ENCODE data around the gene IGSF5.

The IGSF5 gene

GRCh38 chr21:39703578-39703977 is 41.4 kb upstream of the IGSF5 start:
- H3K9ac ChIP-seq (ENCODE audit: low read length), result no peak overlapping the region
- no peak overlapping the region for H3K4me3 ChIP-seq (ENCODE audit: low read depth, low read length)
- no peak overlapping the region for H3K4ac ChIP-seq (ENCODE audit: low read depth, low read length)
- no peak overlapping the region for H2BK12ac ChIP-seq (ENCODE audit: low read length)
- H3K79me1 ChIP-seq (ENCODE audit: low read length), result no peaks in the 10 kb centered on the region
- no peak overlapping the region for H2BK120ac ChIP-seq (ENCODE audit: insufficient read depth, low read length, poor library complexity)
- no peak overlapping the region for H2AK5ac ChIP-seq (ENCODE audit: low read length)
- H3K18ac ChIP-seq (ENCODE audit: low read length), result no peak overlapping the region
- no peaks in the 10 kb centered on the region for H3K27me3 ChIP-seq (ENCODE audit: insufficient read depth, low read length)
- no peaks in the 10 kb centered on the region for H3K79me2 ChIP-seq (ENCODE audit: control insufficient read depth, insufficient read depth, low read length, poor library complexity)
- no peak overlapping the region for H4K8ac ChIP-seq (ENCODE audit: low read depth, low read length)
- H3K23ac ChIP-seq (ENCODE audit: low read length), result no peak overlapping the region
- no peak overlapping the region for H3K27ac ChIP-seq (ENCODE audit: low read depth, low read length)
- no peak overlapping the region for H2BK5ac ChIP-seq (ENCODE audit: low read depth, low read length, poor library complexity)
- WGBS (ENCODE audit: extremely low coverage, insufficient coverage, insufficient read length), result no CpG with 5 or more reads among the region's 1 CpG
- no peak for DNase-seq
- H3K36me3 ChIP-seq (ENCODE audit: control insufficient read depth in 1 of 2, insufficient read depth in 2 of 2, low read length in 2 of 2), result no peaks in the 10 kb centered on the region
- no peak overlapping the region for H3K4me2 ChIP-seq (ENCODE audit: low read length)
- no peak overlapping the region for H3K14ac ChIP-seq (ENCODE audit: low read length)
- peaks cover 0 to 2% of the 10 kb centered on the region in 2 experiments for H3K4me1 ChIP-seq (ENCODE audit: control insufficient read depth in 1 of 2, insufficient read depth in 2 of 2, low read length in 2 of 2)
- no peak overlapping the region for H2AFZ ChIP-seq (ENCODE audit: insufficient read depth, low read length, poor library complexity)
- H4K91ac ChIP-seq (ENCODE audit: low read depth, low read length), result no peak overlapping the region
- peaks cover 5% of the 10 kb centered on the region for H3K9me3 ChIP-seq (ENCODE audit: insufficient read depth, low read depth, low read length)
- no peak overlapping the region for H4K12ac ChIP-seq (ENCODE audit: low read depth, low read length)

GRCh38 chr21:39705849-39706248 is 39.1 kb upstream of the IGSF5 start:
- H4K91ac ChIP-seq (ENCODE audit: low read depth, low read length), result no peak overlapping the region
- H3K27ac ChIP-seq (ENCODE audit: low read depth, low read length), result no peak overlapping the region
- H3K4me3 ChIP-seq (ENCODE audit: low read depth, low read length), result no peak overlapping the region
- no peaks in the 10 kb centered on the region for H3K79me1 ChIP-seq (ENCODE audit: low read length)
- no peak for DNase-seq
- no peaks in the 10 kb centered on the region for H3K4me1 ChIP-seq (ENCODE audit: control insufficient read depth in 1 of 2, insufficient read depth in 2 of 2, low read length in 2 of 2)
- H3K36me3 ChIP-seq (ENCODE audit: control insufficient read depth in 1 of 2, insufficient read depth in 2 of 2, low read length in 2 of 2), result no peaks in the 10 kb centered on the region
- no peak overlapping the region for H3K4me2 ChIP-seq (ENCODE audit: low read length)
- no peaks in the 10 kb centered on the region for H3K27me3 ChIP-seq (ENCODE audit: insufficient read depth, low read length)
- H3K14ac ChIP-seq (ENCODE audit: low read length), result no peak overlapping the region
- peaks cover 8% of the 10 kb centered on the region for H3K9me3 ChIP-seq (ENCODE audit: insufficient read depth, low read depth, low read length)
- H2AK5ac ChIP-seq (ENCODE audit: low read length), result no peak overlapping the region
- H2BK12ac ChIP-seq (ENCODE audit: low read length), result no peak overlapping the region
- H2BK120ac ChIP-seq (ENCODE audit: insufficient read depth, low read length, poor library complexity), result no peak overlapping the region
- no CpG with 5 or more reads among the region's 2 CpGs for WGBS (ENCODE audit: extremely low coverage, insufficient coverage, insufficient read length)
- H2AFZ ChIP-seq (ENCODE audit: insufficient read depth, low read length, poor library complexity), result no peak overlapping the region
- H3K9ac ChIP-seq (ENCODE audit: low read length), result no peak overlapping the region
- H3K79me2 ChIP-seq (ENCODE audit: control insufficient read depth, insufficient read depth, low read length, poor library complexity), result no peaks in the 10 kb centered on the region
- no peak overlapping the region for H3K18ac ChIP-seq (ENCODE audit: low read length)
- no peak overlapping the region for H3K23ac ChIP-seq (ENCODE audit: low read length)
- no peak overlapping the region for H2BK5ac ChIP-seq (ENCODE audit: low read depth, low read length, poor library complexity)
- H4K12ac ChIP-seq (ENCODE audit: low read depth, low read length), result no peak overlapping the region
- H4K8ac ChIP-seq (ENCODE audit: low read depth, low read length), result no peak overlapping the region
- no peak overlapping the region for H3K4ac ChIP-seq (ENCODE audit: low read depth, low read length)

- H3K79me1 ChIP-seq (ENCODE audit: low read length), result no peaks in the 10 kb centered on the region
- no peaks in the 10 kb centered on the region for H3K4me1 ChIP-seq (ENCODE audit: control insufficient read depth in 1 of 2, insufficient read depth in 2 of 2, low read length in 2 of 2)
- no peak overlapping the region for H3K23ac ChIP-seq (ENCODE audit: low read length)
- H3K18ac ChIP-seq (ENCODE audit: low read length), result no peak overlapping the region
- DNase-seq, result no peak
- no peak overlapping the region for H2BK12ac ChIP-seq (ENCODE audit: low read length)
- no peak overlapping the region for H3K9ac ChIP-seq (ENCODE audit: low read length)
- H3K27me3 ChIP-seq (ENCODE audit: insufficient read depth, low read length), result no peaks in the 10 kb centered on the region
- H4K8ac ChIP-seq (ENCODE audit: low read depth, low read length), result no peak overlapping the region
- no peak overlapping the region for H3K4me3 ChIP-seq (ENCODE audit: low read depth, low read length)
- no peak overlapping the region for H2BK5ac ChIP-seq (ENCODE audit: low read depth, low read length, poor library complexity)
- no peak overlapping the region for H4K12ac ChIP-seq (ENCODE audit: low read depth, low read length)
- H3K9me3 ChIP-seq (ENCODE audit: insufficient read depth, low read depth, low read length), result peaks cover 9% of the 10 kb centered on the region
- WGBS (ENCODE audit: extremely low coverage, insufficient coverage, insufficient read length), result no CpG with 5 or more reads among the region's 1 CpG
- no peak overlapping the region for H4K91ac ChIP-seq (ENCODE audit: low read depth, low read length)
- H3K4ac ChIP-seq (ENCODE audit: low read depth, low read length), result no peak overlapping the region
- no peak overlapping the region for H2AFZ ChIP-seq (ENCODE audit: insufficient read depth, low read length, poor library complexity)
- no peaks in the 10 kb centered on the region for H3K79me2 ChIP-seq (ENCODE audit: control insufficient read depth, insufficient read depth, low read length, poor library complexity)
- H2AK5ac ChIP-seq (ENCODE audit: low read length), result no peak overlapping the region
- no peaks in the 10 kb centered on the region for H3K36me3 ChIP-seq (ENCODE audit: control insufficient read depth in 1 of 2, insufficient read depth in 2 of 2, low read length in 2 of 2)
- H3K14ac ChIP-seq (ENCODE audit: low read length), result no peak overlapping the region
- no peak overlapping the region for H3K4me2 ChIP-seq (ENCODE audit: low read length)
- H3K27ac ChIP-seq (ENCODE audit: low read depth, low read length), result no peak overlapping the region
- H2BK120ac ChIP-seq (ENCODE audit: insufficient read depth, low read length, poor library complexity), result no peak overlapping the region
Measured at GRCh38 chr21:39707316-39707715, 37.7 kb upstream of the IGSF5 start.

- Histone ChIP-seq H4K8ac (ENCODE audit: low read depth, low read length) (no peak overlapping the region), H3K79me2 (ENCODE audit: control insufficient read depth, insufficient read depth, low read length, poor library complexity) (no peaks in the 10 kb centered on the region), H4K12ac (ENCODE audit: low read depth, low read length) (no peak overlapping the region), H3K4me3 (ENCODE audit: low read depth, low read length) (no peak overlapping the region), H3K4me1 (ENCODE audit: control insufficient read depth in 1 of 2, insufficient read depth in 2 of 2, low read length in 2 of 2) (no peaks in the 10 kb centered on the region), H2BK12ac (ENCODE audit: low read length) (no peak overlapping the region), H3K9me3 (ENCODE audit: insufficient read depth, low read depth, low read length) (peaks cover 4% of the 10 kb centered on the region), H2BK5ac (ENCODE audit: low read depth, low read length, poor library complexity) (no peak overlapping the region), H3K27ac (ENCODE audit: low read depth, low read length) (no peak overlapping the region), H3K27me3 (ENCODE audit: insufficient read depth, low read length) (no peaks in the 10 kb centered on the region), H3K4ac (ENCODE audit: low read depth, low read length) (no peak overlapping the region), H3K9ac (ENCODE audit: low read length) (no peak overlapping the region), H2AFZ (ENCODE audit: insufficient read depth, low read length, poor library complexity) (no peak overlapping the region), H3K79me1 (ENCODE audit: low read length) (no peaks in the 10 kb centered on the region), H3K14ac (ENCODE audit: low read length) (no peak overlapping the region), H3K23ac (ENCODE audit: low read length) (no peak overlapping the region), H2AK5ac (ENCODE audit: low read length) (no peak overlapping the region), H3K36me3 (ENCODE audit: control insufficient read depth in 1 of 2, insufficient read depth in 2 of 2, low read length in 2 of 2) (no peaks in the 10 kb centered on the region), H4K91ac (ENCODE audit: low read depth, low read length) (no peak overlapping the region), H2BK120ac (ENCODE audit: insufficient read depth, low read length, poor library complexity) (no peak overlapping the region), H3K4me2 (ENCODE audit: low read length) (no peak overlapping the region), H3K18ac (ENCODE audit: low read length) (no peak overlapping the region)
- WGBS (ENCODE audit: extremely low coverage, insufficient coverage, insufficient read length), result no CpG with 5 or more reads among the region's 8 CpGs
- peak; percentile 72 to 80 for DNase-seq
Measured at GRCh38 chr21:39710866-39711265, 34.1 kb upstream of the IGSF5 start.

All from trophoblast cell (in vitro differentiated cells and primary cell).